ENCODE results near the gene POGK. TPM values are rescaled to one million over a fixed set of nuclear protein-coding genes. Genes with fewer than 3 reads are reported as not detected.

The POGK gene
- total RNA-seq, 2 donors from 2014 or later = 29.5 to 47.2 TPM

DNA sequence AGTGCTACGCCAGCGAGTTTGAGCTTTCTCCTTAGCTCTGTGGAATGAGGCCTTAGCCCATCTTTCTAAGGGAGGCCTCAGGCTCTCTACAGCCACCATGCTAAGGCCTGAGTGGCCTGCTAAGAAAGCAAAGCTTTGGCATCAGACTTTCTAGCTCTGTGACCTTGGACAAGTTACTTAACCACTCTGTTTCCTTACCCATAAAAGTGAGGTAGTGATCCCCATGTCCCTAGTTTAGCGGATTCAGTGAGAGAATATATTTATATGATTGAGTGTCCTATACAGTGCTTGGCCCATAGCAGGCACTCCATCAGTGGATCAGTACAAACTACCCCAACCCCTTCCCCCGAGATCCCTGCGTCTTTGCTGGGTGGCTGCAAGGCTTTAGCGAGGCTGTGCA, 4.0 kb downstream of the POGK start:
- Mint-ChIP-seq H3K4me1 (peaks cover 52% of the 10 kb centered on the region), H3K9me3 (no peaks in the 10 kb centered on the region), H3K4me3 (no peak overlapping the region), H3K27ac (peak overlapping the region; percentile 88), H3K36me3 (ENCODE audit: low read depth) (peaks cover 84% of the 10 kb centered on the region), H3K27me3 (no peaks in the 10 kb centered on the region)
- ATAC-seq (replicated peaks) = no peak

DNA sequence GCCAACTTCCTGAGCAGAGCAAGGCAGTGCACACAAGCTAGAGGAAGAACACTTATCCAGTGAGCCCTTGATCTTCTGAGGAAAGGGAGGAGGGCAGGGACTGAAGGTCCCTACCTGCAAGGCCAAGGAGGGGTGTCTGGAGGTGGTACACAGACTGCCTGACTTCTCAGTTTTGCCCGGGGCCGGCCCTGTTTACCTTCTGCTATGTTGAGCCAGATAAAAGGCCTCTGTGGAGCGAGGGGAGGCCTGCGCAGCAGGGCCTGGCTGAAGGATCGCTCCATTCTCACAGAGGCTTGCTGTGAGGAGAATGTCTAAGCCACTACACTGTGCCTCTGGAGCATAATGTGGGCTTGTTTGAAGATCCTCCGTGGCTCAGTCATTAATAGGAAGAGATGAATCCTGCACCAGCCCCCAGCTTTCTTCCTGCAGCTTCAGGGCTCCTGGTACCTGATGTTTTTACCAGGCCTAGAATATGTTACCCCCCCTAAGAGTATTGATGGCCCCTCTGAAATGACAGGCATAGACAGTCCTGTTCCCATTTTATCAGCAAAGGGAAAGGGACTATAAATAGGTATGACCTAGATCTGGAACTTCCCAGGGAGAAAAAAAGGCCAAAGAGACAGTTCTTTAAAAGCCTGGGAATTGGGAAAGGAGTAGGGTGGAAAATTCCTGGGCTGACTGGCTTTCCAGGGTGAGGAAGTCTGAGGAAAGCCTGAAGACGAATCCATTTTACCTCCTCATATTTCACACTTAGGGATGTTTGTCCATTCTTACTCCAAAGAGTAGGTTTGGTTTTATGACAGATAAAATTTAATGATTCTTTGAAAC, 4.7 kb downstream of the POGK start:
- no peak for ATAC-seq (replicated peaks)
- Mint-ChIP-seq H3K27ac (peak overlapping the region; percentile 88), H3K36me3 (ENCODE audit: low read depth) (peaks cover 91% of the 10 kb centered on the region)

DNA sequence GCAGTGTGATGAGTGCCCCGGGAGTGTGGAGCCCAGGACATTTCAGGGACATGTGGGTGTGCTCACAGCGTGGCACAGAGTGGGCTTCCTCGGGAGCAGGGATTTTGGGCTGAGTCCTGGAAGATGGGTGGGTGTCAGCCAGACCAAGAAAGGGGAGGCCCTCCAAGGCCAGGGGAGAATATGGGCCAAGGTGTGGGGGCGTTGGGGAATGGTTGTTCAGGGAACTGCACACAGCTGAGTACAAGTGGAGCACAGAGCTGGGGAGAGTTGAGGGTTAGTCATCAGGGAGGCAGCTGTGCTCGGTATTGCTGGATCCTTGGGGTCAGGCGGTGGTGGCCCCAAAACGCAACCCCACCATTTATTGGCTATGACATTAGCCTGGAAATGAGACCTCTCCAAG, 5.5 kb downstream of the POGK start:
- no peak for ATAC-seq (replicated peaks)
- Mint-ChIP-seq H3K27ac (peak overlapping the region; percentile 88), H3K4me3 (peak overlapping the region; percentile 30), H3K9me3 (no peaks in the 10 kb centered on the region), H3K36me3 (ENCODE audit: low read depth) (peaks cover 99% of the 10 kb centered on the region), H3K4me1 (peaks cover 47% of the 10 kb centered on the region), H3K27me3 (no peaks in the 10 kb centered on the region)

More for the DNA sequence above, 4.7 kb downstream of the POGK start:
- Mint-ChIP-seq H3K4me1 (peaks cover 47% of the 10 kb centered on the region), H3K9me3 (no peaks in the 10 kb centered on the region), H3K27me3 (no peaks in the 10 kb centered on the region), H3K4me3 (peak overlapping the region; percentile 30)

DNA sequence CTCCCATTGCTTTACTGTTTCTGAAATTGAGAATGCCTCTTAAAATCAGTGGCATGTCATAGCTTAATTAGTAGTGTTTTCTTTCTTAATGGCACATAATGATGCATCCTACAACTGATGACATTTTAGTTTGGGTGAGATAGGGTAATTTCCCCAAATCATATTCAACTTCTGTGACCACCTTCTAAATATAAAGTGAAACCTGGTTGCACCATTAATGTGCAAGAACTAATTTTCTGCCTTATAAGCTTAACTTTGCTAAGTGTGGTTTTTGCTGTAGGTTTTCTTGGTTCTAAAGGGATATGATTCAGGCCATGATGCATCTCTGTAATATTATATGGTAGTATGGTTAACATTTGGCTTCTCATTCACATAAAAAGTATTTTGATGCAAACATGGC, 8.9 kb downstream of the POGK start:
- H3K27me3 Mint-ChIP-seq = no peaks in the 10 kb centered on the region
- H3K4me3 Mint-ChIP-seq = peak overlapping the region; percentile 37
- peak overlapping the region; percentile 39 for H3K27ac Mint-ChIP-seq
- no peaks in the 10 kb centered on the region for H3K9me3 Mint-ChIP-seq
- peak; percentile 80 for ATAC-seq (replicated peaks)
- peaks cover 55% of the 10 kb centered on the region for H3K4me1 Mint-ChIP-seq
- H3K36me3 Mint-ChIP-seq (ENCODE audit: low read depth) = peaks cover 100% of the 10 kb centered on the region

DNA sequence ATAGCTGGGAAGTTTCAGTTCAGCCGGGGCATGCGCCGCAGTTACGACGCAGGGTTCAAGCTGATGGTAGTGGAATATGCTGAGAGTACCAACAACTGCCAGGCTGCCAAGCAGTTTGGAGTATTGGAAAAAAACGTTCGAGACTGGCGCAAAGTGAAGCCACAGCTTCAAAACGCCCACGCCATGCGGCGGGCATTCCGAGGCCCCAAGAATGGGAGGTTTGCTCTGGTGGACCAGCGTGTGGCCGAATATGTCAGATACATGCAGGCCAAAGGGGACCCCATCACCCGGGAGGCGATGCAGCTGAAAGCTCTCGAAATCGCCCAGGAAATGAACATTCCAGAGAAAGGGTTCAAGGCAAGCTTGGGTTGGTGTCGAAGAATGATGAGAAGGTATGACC, 9.9 kb downstream of the POGK start:
- Mint-ChIP-seq H3K4me3 (no peak overlapping the region), H3K9me3 (no peaks in the 10 kb centered on the region), H3K27ac (no peak overlapping the region), H3K27me3 (no peaks in the 10 kb centered on the region), H3K4me1 (peaks cover 56% of the 10 kb centered on the region), H3K36me3 (ENCODE audit: low read depth) (peaks cover 100% of the 10 kb centered on the region)
- ATAC-seq (replicated peaks) = no peak

DNA sequence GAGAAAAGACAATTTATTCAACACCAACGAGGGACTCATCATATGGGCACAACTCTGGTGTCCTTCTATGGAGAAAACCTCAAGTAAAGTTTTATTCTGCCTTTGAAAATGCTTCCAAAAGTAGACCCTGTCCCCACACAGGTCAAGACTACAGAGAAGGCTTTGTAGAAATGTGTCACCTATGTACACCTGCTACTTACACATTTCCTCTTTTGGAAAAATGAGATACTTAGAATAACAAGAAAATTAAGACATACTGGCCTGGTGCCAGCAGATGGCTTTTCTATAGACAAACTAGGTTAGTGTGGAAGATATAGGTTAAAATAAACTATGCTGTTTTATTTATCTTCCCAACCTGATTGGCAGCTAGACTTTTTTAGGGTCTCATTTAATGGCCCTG, 13.6 kb downstream of the POGK start:
- Mint-ChIP-seq H3K27me3 (no peaks in the 10 kb centered on the region), H3K36me3 (ENCODE audit: low read depth) (peaks cover 100% of the 10 kb centered on the region), H3K4me1 (peaks cover 40% of the 10 kb centered on the region), H3K27ac (peak overlapping the region; percentile 53), H3K9me3 (no peaks in the 10 kb centered on the region), H3K4me3 (peak overlapping the region; percentile 2)
- ATAC-seq (replicated peaks) = peak; percentile 16

DNA sequence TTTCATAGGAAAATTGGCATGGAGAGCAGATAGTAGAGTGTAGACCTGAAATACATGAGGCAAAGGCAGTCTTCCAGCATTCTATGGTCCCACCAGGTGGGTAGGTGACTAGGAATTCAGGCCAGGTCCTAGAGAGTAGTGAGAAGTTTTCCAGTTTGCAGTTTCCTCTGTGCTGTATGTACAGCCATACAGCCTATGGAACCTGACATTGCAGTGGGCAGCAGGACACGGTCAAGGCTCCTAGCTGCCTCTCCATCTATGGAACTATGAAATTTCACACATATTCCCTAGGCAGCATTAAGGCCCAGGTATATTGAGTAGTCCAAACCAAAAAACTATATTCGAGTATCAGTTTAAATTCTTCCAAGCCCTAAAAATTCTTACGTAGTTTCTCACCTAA, 16.3 kb downstream of the POGK start:
- ATAC-seq (replicated peaks) = no peak
- H3K9me3 Mint-ChIP-seq = no peaks in the 10 kb centered on the region
- no peak overlapping the region for H3K4me3 Mint-ChIP-seq
- H3K36me3 Mint-ChIP-seq (ENCODE audit: low read depth) = peaks cover 99% of the 10 kb centered on the region
- peaks cover 28% of the 10 kb centered on the region for H3K4me1 Mint-ChIP-seq
- H3K27ac Mint-ChIP-seq = no peak overlapping the region
- H3K27me3 Mint-ChIP-seq = no peaks in the 10 kb centered on the region

DNA sequence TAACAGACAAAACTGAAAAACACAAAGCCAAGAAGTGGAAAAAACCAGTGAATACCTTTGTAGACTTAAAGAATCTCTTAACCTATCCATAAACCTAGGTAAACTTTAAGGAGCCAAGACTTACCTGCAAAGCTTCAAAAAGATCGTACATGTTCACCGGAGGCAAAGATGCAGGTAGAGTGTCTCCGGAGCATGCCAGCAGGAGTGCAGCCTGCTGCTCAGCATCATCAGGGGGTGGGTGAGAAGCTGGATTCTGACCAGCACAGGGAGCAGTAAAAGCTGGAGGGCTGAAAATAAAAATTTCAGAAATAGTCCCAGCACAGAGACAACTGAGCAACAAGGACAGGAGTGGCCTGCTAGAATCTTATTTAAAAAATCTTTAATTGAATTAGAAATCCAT, 18.7 kb downstream of the POGK start:
- H3K4me1 Mint-ChIP-seq = peaks cover 13% of the 10 kb centered on the region
- no peaks in the 10 kb centered on the region for H3K27me3 Mint-ChIP-seq
- H3K27ac Mint-ChIP-seq = peak overlapping the region; percentile 78
- ATAC-seq (replicated peaks) = no peak
- H3K4me3 Mint-ChIP-seq = no peak overlapping the region
- H3K9me3 Mint-ChIP-seq = no peaks in the 10 kb centered on the region
- peaks cover 99% of the 10 kb centered on the region for H3K36me3 Mint-ChIP-seq (ENCODE audit: low read depth)

DNA sequence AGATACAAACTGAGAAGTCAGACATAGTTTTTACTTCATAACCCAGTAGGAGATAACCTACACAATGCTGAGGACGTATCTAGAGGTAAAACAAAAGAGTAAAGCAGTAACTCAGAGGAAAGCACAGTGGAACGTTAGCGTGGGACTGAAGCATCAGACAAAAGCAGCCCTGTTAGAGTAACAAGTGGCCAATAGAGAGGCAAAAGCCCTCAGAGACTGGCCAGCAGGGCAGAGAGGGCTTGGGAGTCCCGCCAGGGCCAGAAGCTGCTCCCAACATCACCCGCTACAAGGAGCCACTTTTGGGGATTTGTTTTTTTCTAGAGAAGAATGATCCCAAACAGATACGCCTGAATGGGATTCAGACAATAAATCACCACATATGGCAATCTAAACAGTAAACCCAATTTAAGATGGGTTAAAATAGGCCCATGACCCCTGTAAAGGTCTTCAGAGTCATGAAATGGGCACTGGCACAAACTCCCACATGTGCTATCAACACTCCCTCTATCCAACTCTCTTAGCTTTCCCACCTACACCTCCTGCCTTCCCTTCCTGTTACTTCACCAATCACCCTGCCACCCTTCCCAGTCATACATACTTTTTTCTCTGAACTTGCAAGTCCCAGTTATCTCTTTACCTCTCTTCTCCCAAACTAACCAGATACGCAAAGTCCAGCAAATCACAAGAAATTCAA, 19.6 kb downstream of the POGK start:
- H3K27ac Mint-ChIP-seq = peak overlapping the region; percentile 78
- H3K4me1 Mint-ChIP-seq = peaks cover 13% of the 10 kb centered on the region
- peaks cover 99% of the 10 kb centered on the region for H3K36me3 Mint-ChIP-seq (ENCODE audit: low read depth)
- no peaks in the 10 kb centered on the region for H3K27me3 Mint-ChIP-seq
- H3K4me3 Mint-ChIP-seq = no peak overlapping the region
- no peaks in the 10 kb centered on the region for H3K9me3 Mint-ChIP-seq
- no peak for ATAC-seq (replicated peaks)

DNA sequence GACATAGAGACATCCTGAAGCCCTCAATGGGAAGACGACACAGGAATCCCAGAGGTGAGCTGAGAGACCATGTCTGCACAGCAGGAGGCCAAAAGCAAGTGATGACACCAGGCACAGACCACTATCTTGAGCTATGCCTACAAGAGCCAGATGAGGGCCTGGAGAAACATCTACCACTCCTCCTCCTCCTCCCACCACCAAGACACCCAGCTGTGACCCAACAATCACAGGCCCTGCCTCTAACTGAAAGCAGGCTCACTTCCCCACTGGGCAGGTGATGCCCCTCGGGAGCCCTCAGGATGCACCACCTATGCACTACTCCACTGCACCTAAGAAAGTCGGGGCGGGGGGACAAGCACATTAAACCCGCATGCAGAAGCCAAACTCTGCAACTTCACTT, 20.3 kb downstream of the POGK start:
- H3K36me3 Mint-ChIP-seq (ENCODE audit: low read depth) = peaks cover 99% of the 10 kb centered on the region
- no peaks in the 10 kb centered on the region for H3K9me3 Mint-ChIP-seq
- H3K27me3 Mint-ChIP-seq = no peaks in the 10 kb centered on the region
- H3K27ac Mint-ChIP-seq = peak overlapping the region; percentile 48
- no peak overlapping the region for H3K4me3 Mint-ChIP-seq
- H3K4me1 Mint-ChIP-seq = peaks cover 11% of the 10 kb centered on the region
- no peak for ATAC-seq (replicated peaks)

DNA sequence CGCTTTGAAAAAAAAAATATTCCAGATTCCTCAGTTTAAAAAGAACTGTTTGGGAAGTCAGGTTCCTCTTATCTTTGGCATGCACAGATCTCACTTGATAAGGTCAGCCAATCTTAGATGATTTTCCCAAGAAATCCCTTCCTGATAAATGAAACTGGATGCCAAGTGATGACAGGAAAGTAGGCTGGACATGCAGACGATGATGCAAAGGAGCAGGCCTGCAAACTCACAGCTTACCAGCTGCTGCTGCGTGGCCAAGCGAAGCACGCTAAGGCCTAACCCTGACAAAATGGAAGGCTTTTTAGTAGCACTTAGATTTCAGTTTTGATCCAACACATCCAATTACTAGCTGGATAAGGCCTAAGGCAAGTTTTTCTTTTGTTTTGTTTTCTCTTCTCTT, 26.7 kb downstream of the POGK start:
- no peak overlapping the region for H3K4me3 Mint-ChIP-seq
- H3K27ac Mint-ChIP-seq = no peak overlapping the region
- no peaks in the 10 kb centered on the region for H3K27me3 Mint-ChIP-seq
- no peaks in the 10 kb centered on the region for H3K9me3 Mint-ChIP-seq
- H3K36me3 Mint-ChIP-seq (ENCODE audit: low read depth) = peaks cover 85% of the 10 kb centered on the region
- no peak for ATAC-seq (replicated peaks)
- peaks cover 15% of the 10 kb centered on the region for H3K4me1 Mint-ChIP-seq

DNA sequence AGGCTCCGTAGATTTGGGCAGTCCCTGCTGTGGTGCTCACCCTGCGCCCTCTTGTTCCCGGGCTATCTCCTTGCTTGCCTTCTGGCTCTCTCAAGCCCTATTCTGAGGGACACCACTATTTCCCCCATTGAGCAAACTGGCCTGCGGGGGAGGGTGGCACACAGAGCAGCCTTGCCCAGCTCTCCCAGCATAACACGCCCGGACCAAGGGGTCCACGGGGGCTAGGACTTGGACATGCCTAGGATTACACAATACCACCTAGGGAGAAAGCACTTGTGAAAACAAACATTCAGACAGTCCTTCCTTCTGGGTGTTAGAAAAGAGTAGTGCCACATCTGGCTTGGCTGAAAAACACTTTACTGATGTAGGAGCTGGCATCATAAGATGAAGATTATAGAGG, 29.4 kb downstream of the POGK start:
- no peaks in the 10 kb centered on the region for H3K27me3 Mint-ChIP-seq
- no peak for ATAC-seq (replicated peaks)
- H3K4me3 Mint-ChIP-seq = no peak overlapping the region
- peaks cover 63% of the 10 kb centered on the region for H3K36me3 Mint-ChIP-seq (ENCODE audit: low read depth)
- no peaks in the 10 kb centered on the region for H3K9me3 Mint-ChIP-seq
- H3K27ac Mint-ChIP-seq = peak overlapping the region; percentile 34
- peaks cover 15% of the 10 kb centered on the region for H3K4me1 Mint-ChIP-seq

DNA sequence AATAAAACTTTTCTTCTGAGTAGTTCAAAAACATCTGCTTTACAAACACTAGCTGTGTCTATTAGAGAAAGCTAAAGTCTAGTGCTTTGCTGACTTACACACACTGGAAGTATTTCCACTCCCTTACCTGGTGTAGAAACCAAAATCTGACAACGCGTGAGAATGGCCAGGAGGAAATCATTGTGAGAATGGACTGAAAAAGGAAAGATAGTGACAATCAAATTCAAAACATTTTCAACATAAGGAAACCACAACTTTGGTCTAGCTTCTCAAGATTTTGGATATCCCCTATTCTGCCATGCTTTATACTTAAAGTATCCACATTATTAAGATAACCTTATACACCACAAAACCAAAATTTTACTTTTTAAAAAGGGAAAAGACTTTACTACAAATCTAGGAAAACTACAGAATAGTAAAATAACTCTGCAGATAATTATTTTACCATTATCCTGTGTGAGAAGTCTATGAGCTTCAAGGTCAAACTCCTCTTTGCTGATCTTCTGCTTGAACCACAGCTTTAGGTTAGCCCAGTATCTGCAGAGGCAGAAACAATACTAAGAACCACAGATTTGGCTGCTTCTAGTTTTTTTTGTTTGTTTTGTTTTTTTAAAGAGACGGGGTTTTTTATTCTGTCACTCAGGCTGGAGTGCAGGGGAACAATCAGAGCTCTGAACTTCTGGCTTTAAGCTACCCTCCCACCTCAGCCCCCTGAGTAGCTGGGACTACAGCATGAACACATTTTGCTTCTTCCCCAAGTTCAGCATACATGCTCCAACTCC, 30.2 kb downstream of the POGK start:
- no peaks in the 10 kb centered on the region for H3K9me3 Mint-ChIP-seq
- ATAC-seq (replicated peaks) = peak; percentile 28
- peak overlapping the region; percentile 34 for H3K27ac Mint-ChIP-seq
- no peak overlapping the region for H3K4me3 Mint-ChIP-seq
- H3K4me1 Mint-ChIP-seq = peaks cover 10% of the 10 kb centered on the region
- no peaks in the 10 kb centered on the region for H3K27me3 Mint-ChIP-seq
- peaks cover 56% of the 10 kb centered on the region for H3K36me3 Mint-ChIP-seq (ENCODE audit: low read depth)

DNA sequence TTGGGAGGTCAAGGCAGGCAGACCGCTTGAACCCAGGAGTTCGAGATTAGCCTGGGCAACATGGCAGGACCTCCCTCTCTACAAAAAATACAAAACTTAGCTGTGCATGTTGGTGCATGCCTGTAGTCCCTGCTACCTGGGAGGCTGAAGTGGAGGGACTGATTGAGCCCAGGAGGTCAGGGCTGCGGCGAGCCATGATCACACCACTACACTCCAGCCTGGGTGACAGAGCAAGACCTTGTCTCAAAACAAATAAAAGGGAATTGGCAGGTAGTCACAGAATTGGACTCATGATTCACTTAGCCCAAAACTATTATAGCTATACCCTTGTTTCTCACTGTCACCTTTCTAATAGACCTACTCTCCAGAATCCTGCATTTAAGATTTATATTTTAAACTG, 31.3 kb downstream of the POGK start:
- H3K27ac Mint-ChIP-seq = peak overlapping the region; percentile 34
- H3K4me3 Mint-ChIP-seq = no peak overlapping the region
- H3K27me3 Mint-ChIP-seq = no peaks in the 10 kb centered on the region
- H3K9me3 Mint-ChIP-seq = no peaks in the 10 kb centered on the region
- H3K36me3 Mint-ChIP-seq (ENCODE audit: low read depth) = peaks cover 45% of the 10 kb centered on the region
- no peak for ATAC-seq (replicated peaks)
- peaks cover 18% of the 10 kb centered on the region for H3K4me1 Mint-ChIP-seq

Measured in activated T-helper 17 cell treated with anti-CD3 and anti-CD28 coated beads, Interleukin-2, amount 50 U/mL, for 72 hours (primary cell).